Heart left ventricle (tissue), 13 donors: ENCODE measurements around the gene TMEM176B.

ENCODE experiments used
- CTCF ChIP-seq, 12 donors: fragments of 200-600 bp; sonication (generic) in 4 of 12; IDR thresholded peaks; one replicate each; pipeline versions ENCODE4 v1.5.0 to v1.8.0; 2018 to 2022; ENCODE audit warnings: antibody characterized with exemption in 12 of 12, mild to moderate bottlenecking in 5 of 12
- POLR2A ChIP-seq, 2 donors: fragments of 450-650 bp; IDR thresholded peaks; one replicate each; pipeline ENCODE4 v1.6.1; 2017; ENCODE audit warnings: antibody characterized with exemption in 2 of 2, mild to moderate bottlenecking in 2 of 2, moderate library complexity in 2 of 2
- donor health status: ischemic (EF 13 %, LVEDD 7.1; RV severe dilation, severe dysfunction).
- donor health status: DM: no; HTN: yes; CAD: no.
- donor health status: DM: no; HTN: no; CAD: no.
- donor health status: ischemic (EF 25% LVEDD 6.9; RV normal size, moderate dysfunction).
- donor health status: ischemic (EF 25% LVEDD 5.7; RV mildly dilated, moderate dysfunction).
- donor health status: ischemic (EF 35%, LVEDD 5.7; RV mildly dilated, moderate dysfunction).
- donor health status: nonischemic (EF 11% LVEDD 7.7; RV severe dilation, severe dysfunction).
- donor health status: DM: yes; HTN: yes; CAD: no.
- donor health status: PGD.
- donor health status: ischemic (EF 29% LVEDD 5.4; RV normal size, mild dysfunction).
- donor health status: nonischemic (EF 23%, LVEDD 6.1; RV moderate dilation, normal function).

GRCh38 chr7:150753239-150753638 lies 46.9 kb downstream of the TMEM176B start:
- no peak for TF ChIP-seq CTCF (IDR thresholded peaks at IDR 0.05)
- TF ChIP-seq POLR2A (IDR thresholded peaks at IDR 0.05) = no peak
